Thyroid gland (tissue), 4 donors: ENCODE data around the gene PRPH.

Experiments used
- CTCF ChIP-seq, 6 experiments: fragments of 200-600 bp in 3 of 6; fragments of 450-650 bp in 3 of 6; sonication (generic) in 3 of 6; IDR thresholded peaks; one replicate each; pipeline ENCODE4 v1.5.1; 2016 to 2019; ENCODE audit warnings: antibody characterized with exemption in 6 of 6, mild to moderate bottlenecking in 2 of 6, inconsistent platforms in 1 of 6, moderate library complexity in 1 of 6
- POLR2A ChIP-seq, 2 donors: fragments of 450-650 bp; IDR thresholded peaks; one replicate each; pipeline ENCODE4 v1.6.1; 2017; ENCODE audit warnings: antibody characterized with exemption in 2 of 2, mild to moderate bottlenecking in 2 of 2, moderate library complexity in 1 of 2

- TF ChIP-seq CTCF (IDR thresholded peaks at IDR 0.05): no peak
- TF ChIP-seq POLR2A (IDR thresholded peaks at IDR 0.05): no peak
Observed at GRCh38 chr12:49345825-49346658, 51.1 kb downstream of the PRPH start.
